ENCODE data around the gene PIP4P1.
"Not testable (repeated sequence)": the region's sequence is repeated elsewhere in the genome, so short reads cannot be mapped to it uniquely, and the experiment has no call there.

The PIP4P1 gene

GRCh38 chr14:20461225-20462141 is at the start of gene PIP4P1:
PIP4P1 (minus strand) TSS chr14:20461434; CDS start chr14:20461325, 109 bp downstream.
- DNase-seq (ENCODE audit: low read depth): peak; percentile 97

GRCh38 chr14:20508367-20508766 is 47.1 kb upstream of the PIP4P1 start:
- no peak for DNase-seq (ENCODE audit: low read depth)

DNA sequence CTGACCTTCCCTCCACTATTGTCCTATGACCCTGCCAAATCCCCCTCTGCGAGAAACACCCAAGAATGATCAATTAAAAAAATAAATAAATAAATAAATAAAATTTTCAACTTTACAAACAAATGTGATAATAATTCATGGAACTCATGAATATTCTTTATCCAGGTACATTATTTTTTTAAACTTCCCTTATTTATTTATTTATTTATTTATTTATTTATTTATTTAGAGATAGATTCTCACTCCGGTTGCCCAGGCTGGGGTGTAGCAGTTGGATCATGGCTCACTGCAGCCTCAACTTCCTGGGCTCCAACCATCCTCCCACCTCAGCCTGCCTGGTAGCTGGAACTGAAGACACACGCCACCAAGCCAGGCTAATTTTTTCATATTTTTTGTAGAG is 46.3 kb upstream of the PIP4P1 start:
- DNase-seq (ENCODE audit: low read depth): not testable (repeated sequence)

DNA sequence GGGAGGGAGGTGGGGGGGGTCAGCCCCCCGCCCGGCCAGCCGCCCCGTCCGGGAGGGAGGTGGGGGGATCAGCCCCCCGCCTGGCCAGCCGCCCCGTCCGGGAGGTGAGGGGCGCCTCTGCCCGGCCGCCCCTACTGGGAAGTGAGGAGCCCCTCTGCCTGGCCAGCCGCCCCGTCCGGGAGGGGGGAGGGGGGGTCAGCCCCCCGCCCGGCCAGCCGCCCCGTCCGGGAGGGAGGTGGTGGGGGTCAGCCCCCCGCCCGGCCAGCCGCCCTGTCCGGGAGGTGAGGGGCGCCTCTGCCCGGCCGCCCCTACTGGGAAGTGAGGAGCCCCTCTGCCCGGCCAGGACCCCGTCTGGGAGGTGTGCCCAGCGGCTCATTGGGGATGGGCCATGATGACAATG is 45.5 kb upstream of the PIP4P1 start:
- not testable (repeated sequence) for DNase-seq (ENCODE audit: low read depth)

- DNase-seq (ENCODE audit: low read depth): not testable (repeated sequence)
Measured at GRCh38 chr14:20506276-20506675, 45.0 kb upstream of the PIP4P1 start.

- no peak for DNase-seq (ENCODE audit: low read depth)
Measured at GRCh38 chr14:20503898-20504297, 42.7 kb upstream of the PIP4P1 start.

GRCh38 chr14:20501346-20501745 is 40.1 kb upstream of the PIP4P1 start:
- no peak for DNase-seq (ENCODE audit: low read depth)

GRCh38 chr14:20499881-20500280 is 38.6 kb upstream of the PIP4P1 start:
- no peak for DNase-seq (ENCODE audit: low read depth)

DNA sequence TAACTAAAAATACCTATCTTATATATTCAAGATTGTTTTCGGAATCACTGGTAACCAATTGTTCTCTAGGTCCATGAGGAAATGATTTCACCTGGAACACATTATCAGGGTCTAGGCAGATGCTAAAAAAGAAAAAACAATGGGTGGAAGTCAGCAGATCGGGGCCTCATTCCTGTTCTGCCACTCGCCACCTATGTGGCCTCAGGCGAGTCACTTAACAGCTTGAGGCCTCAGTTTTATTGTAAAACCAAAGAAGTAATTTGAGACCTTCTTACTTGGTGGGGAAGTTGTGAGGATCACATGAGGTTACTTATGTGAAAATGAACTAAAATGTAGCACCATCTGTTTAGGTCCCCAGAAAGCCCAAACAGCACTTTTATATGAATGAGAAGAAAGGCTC is 37.9 kb upstream of the PIP4P1 start:
- no peak for DNase-seq (ENCODE audit: low read depth)

DNA sequence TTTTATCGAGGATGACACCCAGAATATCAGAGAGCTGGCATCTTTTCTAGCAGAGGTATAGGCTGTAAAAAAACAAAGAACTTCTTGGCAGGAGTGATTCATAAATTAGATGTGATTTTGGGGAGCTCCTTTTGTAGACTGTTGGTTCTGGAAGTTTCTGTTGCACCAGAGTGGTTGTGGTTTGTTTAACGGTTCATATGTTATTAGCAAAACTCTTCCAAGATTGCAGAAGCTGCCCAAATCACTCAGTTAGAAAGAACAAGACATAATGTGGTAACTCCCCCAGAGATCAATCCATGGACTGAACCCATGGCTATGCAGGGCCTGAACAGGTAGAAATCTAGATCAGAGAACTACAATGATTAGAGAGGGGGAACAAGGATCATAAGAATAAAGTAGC is 37.4 kb upstream of the PIP4P1 start:
- DNase-seq (ENCODE audit: low read depth): no peak

DNA sequence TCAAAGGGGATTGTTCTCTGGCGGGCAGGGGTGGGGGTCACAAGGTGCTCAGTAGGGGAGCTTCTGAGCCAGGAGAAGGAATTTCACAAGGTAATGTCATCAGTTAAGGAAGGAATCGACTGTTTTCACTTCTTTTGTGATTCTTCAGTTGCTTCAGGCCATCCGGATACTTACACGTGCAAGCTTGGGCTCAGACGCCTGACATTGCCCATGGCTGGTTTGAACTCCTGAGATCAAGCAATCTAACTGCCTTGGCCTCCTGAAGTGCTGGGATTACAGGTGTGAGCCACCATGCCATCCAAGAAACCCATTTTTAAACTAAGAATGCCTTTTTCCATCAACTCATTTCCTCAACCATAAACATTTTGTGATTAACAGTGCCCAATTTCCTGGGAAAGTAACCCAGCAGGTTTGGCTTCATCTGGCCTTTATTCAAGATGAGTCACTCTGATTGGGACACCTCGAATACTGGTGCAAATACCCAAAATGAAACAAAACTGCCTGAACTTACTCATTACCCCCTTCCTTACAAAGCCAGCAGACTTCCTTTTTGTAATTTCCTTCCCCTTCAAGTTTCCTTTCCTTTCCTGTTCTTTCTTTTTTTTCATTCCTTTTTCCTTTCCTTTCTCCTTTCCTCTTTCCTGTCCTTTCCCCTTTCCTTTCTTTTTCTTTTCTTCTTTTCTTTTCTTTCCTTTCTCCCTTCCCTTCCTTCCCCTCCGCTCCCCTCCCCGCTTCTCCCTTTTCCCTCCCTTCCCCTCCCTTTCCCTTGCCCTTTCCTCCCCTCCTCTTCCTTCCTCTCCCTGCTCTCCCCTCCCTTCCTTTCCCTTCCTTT is 33.9 kb upstream of the PIP4P1 start:
- no peak for DNase-seq (ENCODE audit: low read depth)

GRCh38 chr14:20493634-20494033 is 32.4 kb upstream of the PIP4P1 start:
- DNase-seq (ENCODE audit: low read depth): no peak

GRCh38 chr14:20492486-20492885 is 31.3 kb upstream of the PIP4P1 start:
- no peak for DNase-seq (ENCODE audit: low read depth)

- no peak for DNase-seq (ENCODE audit: low read depth)
Measured at GRCh38 chr14:20490563-20490962, 29.3 kb upstream of the PIP4P1 start.

GRCh38 chr14:20489093-20489994 is 28.1 kb upstream of the PIP4P1 start:
- no peak for DNase-seq (ENCODE audit: low read depth)

- DNase-seq (ENCODE audit: low read depth): no peak
Measured at GRCh38 chr14:20487396-20487725, 26.1 kb upstream of the PIP4P1 start.

DNA sequence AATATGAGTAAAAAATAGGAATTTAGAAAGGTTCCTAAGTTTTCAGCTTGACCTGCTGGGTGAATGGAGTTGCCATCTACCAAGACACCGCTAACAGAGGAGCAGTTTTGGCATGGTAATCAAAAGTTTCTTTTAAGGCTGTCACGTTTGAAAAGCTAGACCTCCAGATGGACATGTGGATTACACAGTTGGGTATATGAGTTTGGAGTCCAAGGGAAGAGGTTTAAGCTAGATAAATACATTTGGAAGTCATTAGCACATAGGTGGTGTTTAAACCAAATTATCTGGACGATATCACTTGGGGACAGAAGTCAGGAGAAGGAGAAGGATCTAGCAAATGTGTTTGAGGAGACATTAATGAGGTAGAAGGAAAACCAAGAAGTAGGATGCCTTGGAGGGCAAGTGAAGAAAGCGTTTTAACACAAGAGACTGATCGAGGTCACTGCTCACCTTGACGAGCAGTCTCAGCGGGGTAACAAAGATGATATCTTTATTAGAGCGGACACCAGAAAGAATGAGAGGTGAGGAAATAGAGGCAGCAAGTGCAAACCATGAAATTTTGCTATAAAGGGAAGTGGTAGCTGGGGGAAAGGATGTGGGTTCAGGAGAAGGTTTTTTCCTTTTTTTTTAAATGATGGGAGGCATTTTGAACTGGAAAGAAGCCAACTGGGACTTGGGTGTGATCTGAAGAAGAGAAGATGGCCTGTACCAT is 25.6 kb upstream of the PIP4P1 start:
- no peak for DNase-seq (ENCODE audit: low read depth)

DNA sequence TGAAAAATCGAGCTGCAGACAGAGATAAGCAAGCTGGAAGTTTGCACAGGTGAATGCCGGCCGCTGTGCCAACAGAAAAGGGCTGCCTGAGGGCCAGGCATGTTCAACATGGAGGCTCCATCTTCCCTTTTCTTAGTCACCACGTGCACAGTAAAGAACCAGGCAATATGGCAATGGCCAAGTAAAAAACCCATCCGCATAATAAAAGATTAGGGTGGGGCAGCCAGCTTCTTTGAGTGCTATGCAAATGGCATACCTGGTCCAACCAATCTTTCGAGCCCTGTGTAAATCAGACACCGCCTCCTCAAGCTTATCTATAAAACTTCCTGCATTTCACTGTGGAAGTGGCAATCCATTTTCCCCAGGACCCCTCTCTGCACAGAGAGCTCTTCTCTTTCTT is 24.7 kb upstream of the PIP4P1 start:
- DNase-seq (ENCODE audit: low read depth): no peak

- no peak for DNase-seq (ENCODE audit: low read depth)
Measured at GRCh38 chr14:20482382-20482781, 21.1 kb upstream of the PIP4P1 start.

DNA sequence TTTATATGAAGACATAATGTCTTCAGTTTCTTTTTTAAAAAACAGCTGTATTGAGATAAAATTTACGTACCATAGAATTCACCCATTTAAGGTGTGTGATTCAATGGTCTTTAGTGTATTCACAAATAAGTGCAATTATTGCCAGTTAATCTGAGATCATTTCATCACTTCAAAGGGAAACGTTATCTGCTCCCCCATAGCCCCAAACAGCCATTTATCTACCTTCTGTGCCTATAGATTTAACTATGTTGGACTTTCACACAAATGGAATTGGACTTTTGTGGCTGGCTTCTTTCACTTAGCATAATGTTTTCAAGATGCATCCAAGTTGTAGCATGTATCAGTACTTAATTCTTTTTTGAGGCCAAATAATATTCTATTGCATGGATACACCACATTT is 17.7 kb upstream of the PIP4P1 start:
- DNase-seq (ENCODE audit: low read depth): no peak

GRCh38 chr14:20477211-20477876 is 16.1 kb upstream of the PIP4P1 start:
- DNase-seq (ENCODE audit: low read depth): no peak
